ENCODE results near the gene CLDN6.

Gene CLDN6

GRCh38 chr16:2987286-2987685 is 30.7 kb downstream of the CLDN6 start:
- Mint-ChIP-seq H3K27ac (no peak overlapping the region), H3K4me3 (no peak overlapping the region), H3K9me3 (no peaks in the 10 kb centered on the region), H3K4me1 (ENCODE audit: low read depth) (peaks cover 5% of the 10 kb centered on the region), H3K27me3 (ENCODE audit: low read depth) (no peaks in the 10 kb centered on the region), H3K36me3 (ENCODE audit: low read depth) (no peaks in the 10 kb centered on the region)
- DNase-seq (ENCODE audit: low spot score), result no peak

DNA sequence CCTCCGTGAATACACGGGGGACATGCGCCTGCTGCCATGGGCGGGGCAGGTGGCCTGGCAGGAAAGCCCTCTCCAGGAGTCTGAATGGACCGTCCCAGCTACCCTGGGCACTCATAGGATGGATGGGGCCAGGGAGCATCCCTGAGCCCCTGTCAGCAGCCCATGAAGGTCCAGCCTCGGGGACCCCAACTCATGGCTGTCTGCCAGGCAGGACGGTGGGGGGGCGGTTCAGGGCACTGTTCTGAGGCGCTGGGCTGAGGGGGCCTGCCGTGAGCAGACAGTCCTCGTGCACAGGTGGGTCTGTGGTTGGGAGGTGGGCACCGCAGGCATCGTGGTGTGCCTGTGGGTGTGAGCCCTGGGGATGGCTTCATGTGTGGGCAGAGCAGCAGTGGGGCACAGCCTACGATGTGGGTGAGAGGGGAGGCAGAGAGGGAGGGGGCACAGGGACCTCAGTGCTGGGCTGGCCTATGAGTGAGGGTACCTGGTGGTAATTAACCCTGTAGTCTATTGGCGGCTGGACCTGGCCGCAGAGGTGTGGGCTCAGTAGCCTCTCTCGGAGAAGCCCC is 31.3 kb downstream of the CLDN6 start:
- no peak overlapping the region for H3K4me3 Mint-ChIP-seq

DNA sequence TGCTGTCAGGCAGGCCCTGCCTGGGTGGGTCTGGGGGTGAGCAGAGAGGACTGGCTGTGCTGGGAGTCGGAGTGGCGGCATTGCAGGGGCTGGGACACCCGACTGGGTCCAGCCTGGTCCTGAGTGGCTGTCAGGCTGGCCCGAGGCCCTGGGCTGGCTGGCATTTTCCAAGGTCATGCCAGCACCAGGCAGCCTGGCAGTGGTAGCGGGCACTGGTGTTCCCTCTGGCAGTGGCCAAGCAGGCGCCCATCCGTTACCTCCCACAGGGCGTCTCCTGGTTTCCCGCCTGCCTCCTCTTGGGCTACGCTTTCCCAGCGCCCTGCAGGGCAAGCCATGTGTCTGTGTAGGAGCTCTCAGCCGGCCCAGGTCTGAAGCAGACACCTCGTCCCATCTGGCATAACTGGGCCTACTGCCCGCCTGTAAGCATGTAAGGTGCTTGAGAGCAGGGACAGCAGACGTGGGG is 32.1 kb downstream of the CLDN6 start:
- Mint-ChIP-seq H3K36me3 (ENCODE audit: low read depth) (peaks cover 1% of the 10 kb centered on the region), H3K27ac (no peak overlapping the region), H3K27me3 (ENCODE audit: low read depth) (no peaks in the 10 kb centered on the region), H3K4me3 (no peak overlapping the region), H3K9me3 (no peaks in the 10 kb centered on the region), H3K4me1 (ENCODE audit: low read depth) (peaks cover 13% of the 10 kb centered on the region)
- no peak for DNase-seq (ENCODE audit: low spot score)

More for the DNA sequence above, 31.3 kb downstream of the CLDN6 start:
- Mint-ChIP-seq H3K9me3 (no peaks in the 10 kb centered on the region), H3K36me3 (ENCODE audit: low read depth) (peaks cover under 1% of the 10 kb centered on the region), H3K4me1 (ENCODE audit: low read depth) (peaks cover 9% of the 10 kb centered on the region), H3K27me3 (ENCODE audit: low read depth) (no peaks in the 10 kb centered on the region), H3K27ac (no peak overlapping the region)
- DNase-seq (ENCODE audit: low spot score), result no peak

- Mint-ChIP-seq H3K36me3 (ENCODE audit: low read depth) (peaks cover 1% of the 10 kb centered on the region), H3K4me1 (ENCODE audit: low read depth) (peaks cover 13% of the 10 kb centered on the region), H3K4me3 (no peak overlapping the region), H3K9me3 (no peaks in the 10 kb centered on the region), H3K27ac (no peak overlapping the region), H3K27me3 (ENCODE audit: low read depth) (no peaks in the 10 kb centered on the region)
- no peak for DNase-seq (ENCODE audit: low spot score)
Observed at GRCh38 chr16:2985462-2985861, 32.5 kb downstream of the CLDN6 start.

DNA sequence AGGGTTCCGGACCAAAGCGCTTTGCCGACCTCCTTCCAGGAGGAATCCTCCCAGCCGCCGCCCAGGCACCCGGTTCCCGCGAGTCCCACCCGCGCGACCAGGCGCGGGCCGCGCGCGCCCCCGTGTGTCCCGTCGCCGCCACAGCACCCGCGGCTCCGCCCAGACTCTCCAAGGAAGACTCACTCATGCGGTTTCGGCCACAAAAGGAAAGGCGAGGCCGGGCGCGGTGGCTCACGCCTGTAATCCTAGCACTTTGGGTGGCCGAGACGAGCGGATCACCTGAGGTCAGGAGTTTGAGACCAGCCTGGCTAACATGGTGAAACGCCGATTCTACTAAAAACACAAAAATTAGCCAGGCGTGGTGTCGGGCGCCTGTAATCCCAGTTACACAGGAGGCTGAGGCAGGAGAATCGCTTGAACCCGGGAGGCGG is 34.3 kb downstream of the CLDN6 start:
- Mint-ChIP-seq H3K27me3 (ENCODE audit: low read depth) (no peaks in the 10 kb centered on the region), H3K4me3 (peak overlapping the region; percentile 72), H3K36me3 (ENCODE audit: low read depth) (peaks cover 4% of the 10 kb centered on the region), H3K4me1 (ENCODE audit: low read depth) (peaks cover 15% of the 10 kb centered on the region), H3K9me3 (no peaks in the 10 kb centered on the region), H3K27ac (no peak overlapping the region)
- peak; percentile 74 for DNase-seq (ENCODE audit: low spot score)

- no peaks in the 10 kb centered on the region for H3K9me3 Mint-ChIP-seq
Observed at GRCh38 chr16:2982402-2982801, 35.6 kb downstream of the CLDN6 start.

DNA sequence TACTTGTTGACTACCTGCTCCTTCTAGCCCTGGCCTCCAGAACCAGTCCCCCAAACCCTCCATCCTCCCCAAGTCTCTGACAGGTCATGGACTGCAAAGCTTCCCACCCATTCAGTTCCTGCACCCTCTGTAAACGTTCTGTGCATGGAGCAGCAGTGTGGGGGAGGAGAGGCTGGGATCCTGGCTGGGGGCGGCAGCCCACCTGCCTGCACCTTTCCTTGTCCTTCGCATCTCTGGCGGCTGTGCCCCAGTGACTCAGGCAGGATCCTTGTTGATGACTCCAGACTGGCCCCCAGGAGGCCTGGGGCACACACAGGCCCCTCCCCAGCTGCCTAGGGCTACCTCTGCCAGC is 36.1 kb downstream of the CLDN6 start:
- peak overlapping the region; percentile 87 for H3K27ac Mint-ChIP-seq
- H3K36me3 Mint-ChIP-seq (ENCODE audit: low read depth), result peaks cover 11% of the 10 kb centered on the region
- no peak for DNase-seq (ENCODE audit: low spot score)
- no peaks in the 10 kb centered on the region for H3K27me3 Mint-ChIP-seq (ENCODE audit: low read depth)
- H3K9me3 Mint-ChIP-seq, result no peaks in the 10 kb centered on the region
- peaks cover 15% of the 10 kb centered on the region for H3K4me1 Mint-ChIP-seq (ENCODE audit: low read depth)
- peak overlapping the region; percentile 91 for H3K4me3 Mint-ChIP-seq

More at GRCh38 chr16:2982402-2982801, 35.6 kb downstream of the CLDN6 start:
- Mint-ChIP-seq H3K27me3 (ENCODE audit: low read depth) (no peaks in the 10 kb centered on the region), H3K36me3 (ENCODE audit: low read depth) (peaks cover 6% of the 10 kb centered on the region), H3K4me1 (ENCODE audit: low read depth) (peaks cover 15% of the 10 kb centered on the region), H3K4me3 (peak overlapping the region; percentile 42), H3K27ac (no peak overlapping the region)
- no peak for DNase-seq (ENCODE audit: low spot score)

DNA sequence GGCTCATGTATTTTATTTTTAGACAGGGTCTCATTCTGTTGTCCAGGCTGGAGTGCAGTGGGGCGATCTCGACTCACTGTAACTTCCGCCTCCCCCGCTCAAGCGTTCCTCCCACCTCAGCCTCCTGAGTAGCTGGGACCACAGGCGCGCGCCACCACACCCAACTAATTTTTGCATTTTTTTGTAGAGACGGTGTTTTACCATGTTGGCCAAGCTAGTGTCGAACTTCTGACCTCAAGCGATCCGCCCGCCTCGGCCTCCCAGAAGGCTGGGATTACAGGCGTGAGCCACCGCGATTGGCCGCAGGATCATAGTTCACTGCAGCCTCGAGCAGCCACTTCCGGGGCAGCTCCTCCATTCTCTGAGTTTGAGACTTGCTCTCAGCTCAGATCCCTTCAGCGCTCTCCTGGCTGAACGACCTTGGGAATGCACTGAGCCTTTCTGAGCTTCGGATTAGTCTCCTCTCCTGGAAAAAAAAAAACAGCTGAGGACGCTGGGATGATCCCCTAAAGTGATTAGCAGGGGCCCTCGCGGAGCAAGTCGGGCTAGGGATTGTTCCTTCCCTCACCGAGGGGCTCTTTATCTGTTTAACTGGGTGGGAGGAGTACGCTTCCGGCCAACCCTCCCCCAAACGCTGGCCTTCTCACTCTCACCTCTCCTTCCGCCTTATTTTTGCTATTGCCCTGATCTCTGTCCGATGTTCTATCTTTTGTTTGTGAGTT is 36.6 kb downstream of the CLDN6 start:
- Mint-ChIP-seq H3K4me1 (ENCODE audit: low read depth) (peaks cover 15% of the 10 kb centered on the region), H3K9me3 (no peaks in the 10 kb centered on the region), H3K4me3 (peak overlapping the region; percentile 91), H3K27ac (peak overlapping the region; percentile 87), H3K36me3 (ENCODE audit: low read depth) (peaks cover 12% of the 10 kb centered on the region), H3K27me3 (ENCODE audit: low read depth) (no peaks in the 10 kb centered on the region)
- DNase-seq (ENCODE audit: low spot score), result no peak

DNA sequence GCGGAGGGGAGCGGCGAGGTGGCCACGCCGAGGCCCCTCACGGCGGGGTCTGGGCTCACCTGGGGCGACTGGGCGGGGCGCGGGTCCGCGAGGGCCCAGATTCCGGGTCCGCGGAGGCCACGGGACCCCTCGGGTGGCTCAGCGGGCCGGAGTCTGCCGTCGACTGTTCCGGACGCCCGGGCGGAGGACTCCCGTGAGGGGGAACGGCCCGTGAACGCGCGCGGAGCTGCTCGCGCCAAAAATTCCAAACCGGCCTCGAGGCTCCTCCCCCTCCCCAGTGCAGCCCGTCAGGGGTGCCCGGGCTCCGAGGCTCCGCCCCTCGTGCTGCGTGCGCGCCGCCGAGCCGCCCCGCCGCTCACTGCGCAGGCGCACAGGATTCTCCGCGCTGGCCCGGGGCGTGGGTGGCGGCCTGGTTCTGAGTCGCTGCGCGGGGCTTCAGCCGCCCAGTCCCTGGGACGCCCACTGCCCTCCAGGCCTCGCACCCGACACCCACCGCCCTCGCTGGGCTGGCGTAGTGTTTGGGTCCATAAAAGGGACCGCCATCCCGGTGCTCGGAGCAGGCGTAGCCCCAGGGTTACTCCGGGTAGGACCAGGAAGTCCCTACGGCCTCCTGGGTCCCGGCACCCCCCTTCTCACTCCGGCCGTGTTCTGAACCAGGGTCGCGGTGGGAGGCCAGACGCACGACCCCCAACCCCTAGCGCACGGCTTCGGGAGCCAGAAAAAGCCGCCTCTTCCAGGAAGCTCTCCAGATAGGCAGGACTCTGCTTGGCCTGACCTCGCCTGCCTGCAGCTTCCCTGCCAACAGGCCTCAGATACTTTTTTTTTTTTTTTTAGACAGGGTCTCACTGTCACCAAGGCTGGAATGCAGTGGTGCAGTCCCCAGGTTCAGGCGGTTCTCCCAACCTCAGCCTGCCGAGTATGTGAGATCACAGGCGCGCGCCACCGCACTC is 37.5 kb downstream of the CLDN6 start, which contains the start of gene PKMYT1:
TSS of gene PKMYT1 (minus strand) at position 220 of the 950 bp plus-strand sequence. CDS start 789 bp downstream, outside the sequence.
- H3K36me3 Mint-ChIP-seq (ENCODE audit: low read depth), result peaks cover 12% of the 10 kb centered on the region
- H3K27ac Mint-ChIP-seq, result peak within 1 kb of the TSS; percentile 93
- DNase-seq (ENCODE audit: low spot score), result peak; percentile 98
- H3K27me3 Mint-ChIP-seq (ENCODE audit: low read depth), result no peaks in the 10 kb centered on the region
- H3K9me3 Mint-ChIP-seq, result no peaks in the 10 kb centered on the region
- peaks cover 15% of the 10 kb centered on the region for H3K4me1 Mint-ChIP-seq (ENCODE audit: low read depth)
- peak within 1 kb of the TSS; percentile 91 for H3K4me3 Mint-ChIP-seq

- H3K9me3 Mint-ChIP-seq, result no peaks in the 10 kb centered on the region
- H3K4me1 Mint-ChIP-seq (ENCODE audit: low read depth), result peaks cover 15% of the 10 kb centered on the region
- H3K4me3 Mint-ChIP-seq, result peak overlapping the region; percentile 91
- H3K27me3 Mint-ChIP-seq (ENCODE audit: low read depth), result no peaks in the 10 kb centered on the region
- peak overlapping the region; percentile 93 for H3K27ac Mint-ChIP-seq
- peaks cover 12% of the 10 kb centered on the region for H3K36me3 Mint-ChIP-seq (ENCODE audit: low read depth)
- DNase-seq (ENCODE audit: low spot score), result no peak
Observed at GRCh38 chr16:2979669-2980226, 38.2 kb downstream of the CLDN6 start.

DNA sequence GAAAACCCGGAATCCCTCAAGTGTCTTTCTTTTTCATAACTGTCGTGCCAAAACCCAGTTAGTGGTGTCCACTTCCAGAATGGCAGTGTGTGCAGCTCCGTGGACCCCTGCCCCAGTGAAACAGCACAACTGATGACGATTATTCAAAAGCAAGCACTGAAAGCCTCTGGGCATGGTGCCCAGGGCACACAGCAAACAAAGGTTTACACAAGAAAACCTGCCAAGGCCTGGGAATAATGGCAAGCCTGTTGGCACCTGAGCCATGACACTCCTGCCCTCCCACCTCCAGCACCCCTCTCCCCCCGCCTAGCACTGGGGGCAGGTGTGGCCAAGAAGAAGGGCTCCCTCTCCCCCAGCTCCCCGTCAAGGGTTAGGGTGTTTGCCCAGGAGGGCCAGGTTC is 40.5 kb downstream of the CLDN6 start:
- Mint-ChIP-seq H3K4me3 (no peak overlapping the region), H3K9me3 (no peaks in the 10 kb centered on the region), H3K27me3 (ENCODE audit: low read depth) (no peaks in the 10 kb centered on the region), H3K4me1 (ENCODE audit: low read depth) (peaks cover 12% of the 10 kb centered on the region), H3K36me3 (ENCODE audit: low read depth) (peaks cover 16% of the 10 kb centered on the region), H3K27ac (no peak overlapping the region)
- DNase-seq (ENCODE audit: low spot score), result no peak

DNA sequence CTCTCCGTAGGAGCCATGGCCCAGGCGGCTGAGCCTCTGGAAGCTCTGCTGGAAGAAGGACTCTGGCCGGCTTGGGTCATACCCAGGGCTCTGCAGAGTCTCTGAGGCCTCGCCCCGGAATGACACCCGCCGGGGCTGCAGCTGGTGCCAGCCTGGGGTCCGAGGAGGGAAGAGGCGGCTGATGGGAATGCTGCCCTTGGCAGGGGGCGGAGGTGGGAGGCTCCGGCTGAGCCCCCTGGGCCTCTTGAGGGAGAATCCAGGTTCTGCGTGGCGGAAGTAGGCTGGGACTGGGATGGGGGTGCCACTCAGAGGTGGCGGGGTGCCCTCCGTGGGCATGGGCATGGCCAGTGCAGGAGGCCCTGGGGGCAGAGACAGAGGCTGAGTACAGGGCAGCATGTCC is 41.3 kb downstream of the CLDN6 start:
- Mint-ChIP-seq H3K36me3 (ENCODE audit: low read depth) (peaks cover 21% of the 10 kb centered on the region), H3K4me3 (no peak overlapping the region), H3K27ac (no peak overlapping the region), H3K4me1 (ENCODE audit: low read depth) (peaks cover 6% of the 10 kb centered on the region), H3K9me3 (no peaks in the 10 kb centered on the region), H3K27me3 (ENCODE audit: low read depth) (no peaks in the 10 kb centered on the region)
- DNase-seq (ENCODE audit: low spot score), result no peak

DNA sequence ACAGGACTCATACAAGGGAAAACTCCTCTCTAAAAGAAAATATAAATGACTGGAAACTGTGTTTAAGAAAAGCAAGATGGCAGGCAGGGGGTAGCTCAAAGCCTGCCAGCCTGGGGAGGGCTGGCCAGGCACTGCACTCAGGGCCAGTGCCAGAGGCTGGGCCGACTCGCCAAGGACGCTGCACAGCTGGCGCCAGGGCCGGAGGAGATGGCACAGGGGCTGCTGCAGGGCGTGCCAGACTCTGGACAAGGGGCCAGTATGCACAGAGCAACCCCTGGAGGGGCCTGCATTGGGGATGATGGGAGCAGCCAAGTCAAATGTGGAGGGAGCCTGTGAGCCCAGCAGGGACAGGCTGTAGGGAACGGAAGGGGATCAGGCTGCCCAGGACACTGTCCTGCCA is 41.8 kb downstream of the CLDN6 start:
- peaks cover 4% of the 10 kb centered on the region for H3K4me1 Mint-ChIP-seq (ENCODE audit: low read depth)
- no peak overlapping the region for H3K4me3 Mint-ChIP-seq
- H3K36me3 Mint-ChIP-seq (ENCODE audit: low read depth), result peaks cover 21% of the 10 kb centered on the region
- no peak overlapping the region for H3K27ac Mint-ChIP-seq
- no peaks in the 10 kb centered on the region for H3K27me3 Mint-ChIP-seq (ENCODE audit: low read depth)
- H3K9me3 Mint-ChIP-seq, result no peaks in the 10 kb centered on the region
- DNase-seq (ENCODE audit: low spot score), result no peak

Data from T-helper 2 cell treated with Interferon-gamma antibody and Interleukin-4, amounts not matched to agents 5 μg/mL and 100 μg/mL, for 36 hours (primary cell).